HG03175 (cell line): ENCODE measurements around the gene TNFAIP3.
"Not testable (repeated sequence)": the region's sequence is repeated elsewhere in the genome, so short reads cannot be mapped to it uniquely, and the experiment has no call there.

Experiments used
- ATAC-seq: cut with Tn5 transposase; IDR thresholded peaks from one replicate; pipeline ENCODE4 v1.9.1; 2021; ENCODE audit warnings: mild to moderate bottlenecking, moderate library complexity; ENCODE audit not compliant: unreplicated experiment

The TNFAIP3 gene

GRCh38 chr6:137866914-137867684 lies at the start of gene TNFAIP3:
Gene TNFAIP3 (plus strand): TSS chr6:137867259. CDS start chr6:137871228, 3,969 bp downstream.
- ATAC-seq: peak; percentile 72

GRCh38 chr6:137818440-137818839 lies 48.6 kb upstream of the TNFAIP3 start:
- ATAC-seq: no peak

GRCh38 chr6:137819740-137820139 lies 47.3 kb upstream of the TNFAIP3 start:
- no peak for ATAC-seq

GRCh38 chr6:137820425-137820824 lies 46.6 kb upstream of the TNFAIP3 start:
- ATAC-seq: no peak

DNA sequence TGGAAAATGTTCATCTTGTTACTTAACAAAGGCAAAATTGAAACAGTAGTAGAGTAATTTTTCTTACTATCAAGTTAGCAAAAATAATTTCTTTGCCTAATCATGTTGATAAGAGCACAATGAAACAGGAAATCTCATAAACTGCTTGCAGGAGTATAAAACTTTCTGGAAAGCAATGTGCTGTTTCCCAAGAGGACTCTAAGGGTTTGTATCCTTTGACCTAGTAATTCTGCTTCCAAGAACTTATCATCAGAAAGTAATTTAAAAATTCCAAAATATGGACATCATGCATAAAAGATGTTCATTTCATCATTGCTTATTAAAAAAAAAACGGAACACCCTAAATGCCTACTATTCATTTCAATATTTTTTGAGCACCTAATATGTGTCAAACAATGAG lies 46.1 kb upstream of the TNFAIP3 start:
- no peak for ATAC-seq

- no peak for ATAC-seq
Observed at GRCh38 chr6:137821491-137821890, 45.6 kb upstream of the TNFAIP3 start.

- no peak for ATAC-seq
Observed at GRCh38 chr6:137823826-137824555, 43.1 kb upstream of the TNFAIP3 start.

- ATAC-seq: no peak
Observed at GRCh38 chr6:137824556-137824879, 42.5 kb upstream of the TNFAIP3 start.

DNA sequence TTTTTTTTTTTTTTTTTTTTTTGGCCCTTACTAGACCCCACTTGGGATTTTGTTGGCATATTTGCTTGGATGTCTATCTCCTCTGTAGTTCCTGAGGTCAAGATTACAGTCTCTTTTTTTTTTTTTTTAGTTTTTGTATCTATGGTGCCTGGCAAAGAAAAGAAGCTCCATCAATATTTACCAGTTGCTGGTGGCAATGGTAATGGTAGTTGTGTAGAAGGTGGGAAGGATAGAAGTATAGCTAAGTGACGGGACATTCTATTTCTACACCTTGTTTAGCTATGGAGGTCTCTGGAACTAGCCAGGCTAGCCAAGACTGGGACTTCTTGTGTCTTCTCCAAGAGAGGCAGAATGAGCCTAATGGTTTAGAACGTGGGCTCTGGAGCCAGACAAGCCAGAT lies 42.2 kb upstream of the TNFAIP3 start:
- ATAC-seq: no peak

GRCh38 chr6:137827411-137827940 lies 39.6 kb upstream of the TNFAIP3 start:
- no peak for ATAC-seq

- peak; percentile 62 for ATAC-seq
Observed at GRCh38 chr6:137827977-137828810, 38.9 kb upstream of the TNFAIP3 start.

GRCh38 chr6:137829641-137830083 lies 37.4 kb upstream of the TNFAIP3 start:
- no peak for ATAC-seq

DNA sequence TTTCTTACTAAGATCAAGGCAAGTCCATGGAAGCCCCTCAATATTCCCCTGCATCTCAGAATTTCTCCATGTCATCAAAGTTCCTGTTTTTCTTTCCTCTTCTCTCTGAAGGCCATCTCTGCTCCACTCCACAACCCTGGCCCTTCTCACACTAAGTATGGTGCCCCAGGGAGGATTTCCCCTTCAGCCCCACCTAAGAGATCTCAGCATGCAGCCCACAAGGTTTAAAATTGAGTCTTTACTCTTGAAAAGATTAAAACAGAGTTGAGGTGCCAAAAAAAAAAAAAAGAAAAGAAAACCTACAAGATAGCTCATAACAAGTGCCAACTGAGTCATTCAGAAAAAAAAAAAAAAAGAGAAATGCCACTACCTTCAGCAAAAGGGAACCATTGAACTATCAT lies 36.5 kb upstream of the TNFAIP3 start:
- no peak for ATAC-seq

DNA sequence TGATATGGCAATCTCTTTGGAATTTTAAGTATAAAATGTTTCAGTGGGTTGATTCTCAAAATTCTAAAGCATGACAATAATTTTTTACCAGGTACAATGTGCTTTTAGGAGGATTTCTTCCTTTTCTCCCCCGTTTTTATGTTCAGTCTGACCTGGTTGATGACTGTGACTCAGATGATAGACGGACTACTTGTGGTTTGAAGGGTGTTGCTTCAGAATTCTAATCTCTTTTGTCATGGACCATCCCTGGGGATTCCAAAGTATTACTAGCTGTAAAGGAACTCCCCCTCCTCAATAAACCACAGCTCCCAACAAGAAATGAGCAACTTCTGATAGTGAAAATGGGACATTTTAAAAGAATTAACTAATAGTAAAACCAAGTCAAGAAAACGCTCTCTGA lies 34.9 kb upstream of the TNFAIP3 start:
- no peak for ATAC-seq

GRCh38 chr6:137834508-137834907 lies 32.6 kb upstream of the TNFAIP3 start:
- no peak for ATAC-seq

GRCh38 chr6:137836788-137837187 lies 30.3 kb upstream of the TNFAIP3 start:
- no peak for ATAC-seq

GRCh38 chr6:137838090-137838489 lies 29.0 kb upstream of the TNFAIP3 start:
- not testable (repeated sequence) for ATAC-seq

GRCh38 chr6:137838597-137838996 lies 28.5 kb upstream of the TNFAIP3 start:
- not testable (repeated sequence) for ATAC-seq

GRCh38 chr6:137839076-137839475 lies 28.0 kb upstream of the TNFAIP3 start:
- ATAC-seq: no peak

DNA sequence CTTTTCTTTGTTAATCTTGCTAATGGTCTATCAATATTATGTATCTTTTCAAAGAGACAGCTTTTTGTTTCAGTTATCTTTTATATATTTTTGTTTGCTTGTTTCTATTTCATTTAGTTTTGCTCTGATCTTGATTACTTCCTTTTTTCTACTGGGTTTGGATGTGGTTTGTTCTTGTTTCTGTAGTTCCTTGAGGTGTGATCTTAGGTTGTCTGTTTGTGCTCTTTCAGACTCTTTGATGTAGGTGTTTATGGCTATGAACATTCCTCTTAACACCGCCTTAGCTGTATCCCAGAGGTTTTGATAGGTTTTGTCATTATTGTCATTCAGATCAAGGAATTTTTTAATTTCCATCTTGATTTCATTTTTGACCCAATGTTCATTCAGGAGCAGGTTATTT lies 26.8 kb upstream of the TNFAIP3 start:
- ATAC-seq: no peak

DNA sequence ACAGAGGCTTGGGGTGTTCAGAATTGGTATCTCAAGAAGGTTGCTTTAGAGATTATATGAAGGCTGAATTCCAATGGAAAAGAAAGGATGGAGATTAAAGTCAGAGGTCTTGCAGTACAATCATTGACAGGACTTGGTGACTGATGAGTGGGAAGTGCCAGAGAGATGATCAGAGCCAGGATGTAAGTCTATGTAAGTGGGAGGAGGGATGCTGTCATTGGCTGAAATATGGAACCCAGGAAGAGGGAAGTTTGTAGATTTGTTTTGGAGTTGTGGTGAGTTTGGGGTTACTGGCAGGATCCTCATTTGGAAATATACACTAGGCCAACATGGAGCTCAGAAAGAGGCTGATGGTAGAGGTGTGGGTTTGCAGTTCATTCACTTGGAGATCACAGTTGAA lies 23.8 kb upstream of the TNFAIP3 start:
- no peak for ATAC-seq
